Raji (cell line): ENCODE results near the gene PDIA6.

Experiments used
- POLR2A ChIP-seq: IDR thresholded peaks from 2 replicates; pipeline ENCODE4 v1.6.1; 2011; ENCODE audit warnings: low read depth, low read length, control low read depth; ENCODE audit not compliant: insufficient read depth

The PDIA6 gene

DNA sequence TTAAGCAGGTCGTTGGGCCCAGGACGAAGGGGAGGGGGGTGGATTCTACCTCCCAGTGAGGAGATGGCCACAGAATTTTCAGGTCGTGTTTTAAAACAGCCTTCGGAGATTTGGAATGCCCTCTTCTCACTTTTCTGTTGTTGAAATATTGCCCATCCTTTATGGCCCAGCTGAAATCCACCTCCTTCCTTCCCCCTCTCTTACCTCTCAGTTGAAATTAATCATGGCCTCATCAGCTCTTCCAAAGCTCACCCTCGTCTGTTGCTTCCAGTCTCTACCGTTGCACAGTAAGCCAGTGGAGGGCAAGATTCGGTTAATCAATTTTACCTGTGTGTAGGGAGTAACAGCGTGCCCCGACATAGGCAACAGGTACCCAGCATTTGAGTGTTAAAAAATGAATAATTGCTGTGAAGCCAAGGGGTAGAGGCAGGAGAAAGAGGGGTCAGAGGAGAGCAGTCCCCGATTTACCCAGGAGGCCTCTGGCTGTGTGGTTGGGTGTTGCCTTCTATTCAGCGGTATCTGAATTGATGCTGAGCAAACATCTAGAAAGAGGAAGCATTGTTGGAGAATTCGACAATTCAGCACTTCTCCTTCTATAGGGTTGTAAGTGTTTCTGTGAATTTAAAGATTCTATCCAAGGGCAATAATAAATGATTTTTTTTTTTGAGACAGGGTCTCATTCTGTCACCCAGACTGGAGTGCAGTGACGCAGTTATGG lies 8.6 kb upstream of the PDIA6 start:
- no peak for TF ChIP-seq POLR2A

GRCh38 chr2:10820562-10820961 lies 8.0 kb upstream of the PDIA6 start:
- TF ChIP-seq POLR2A = no peak

DNA sequence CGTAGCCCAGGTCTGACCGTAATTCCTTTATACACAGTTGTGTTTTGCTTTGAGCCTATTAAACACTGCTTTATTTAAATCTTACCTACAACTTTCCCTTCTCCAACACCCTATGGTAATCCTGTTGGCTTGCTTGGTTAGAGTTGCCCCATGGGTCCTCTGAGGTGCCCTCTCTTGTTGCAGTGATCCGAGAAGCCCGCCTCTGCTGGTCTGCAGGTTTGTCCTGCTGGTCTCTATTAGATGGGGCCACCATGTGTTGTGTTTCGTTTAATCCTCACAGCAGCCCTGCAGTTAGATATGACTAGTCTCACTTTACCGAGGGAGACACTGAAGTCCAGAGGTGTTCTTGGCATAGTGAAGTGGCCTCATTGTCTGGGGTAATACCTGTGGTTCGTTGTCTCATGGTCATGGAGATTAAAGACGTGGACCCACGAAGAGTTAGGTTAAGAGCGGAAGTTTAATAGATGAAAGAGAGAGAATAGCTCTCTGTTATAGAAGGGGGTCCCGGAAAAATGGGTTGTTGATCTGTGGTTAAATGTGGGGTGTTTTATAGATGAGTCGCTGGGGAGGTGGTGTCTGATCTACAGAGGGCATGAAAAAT lies 7.2 kb upstream of the PDIA6 start:
- no peak for TF ChIP-seq POLR2A

DNA sequence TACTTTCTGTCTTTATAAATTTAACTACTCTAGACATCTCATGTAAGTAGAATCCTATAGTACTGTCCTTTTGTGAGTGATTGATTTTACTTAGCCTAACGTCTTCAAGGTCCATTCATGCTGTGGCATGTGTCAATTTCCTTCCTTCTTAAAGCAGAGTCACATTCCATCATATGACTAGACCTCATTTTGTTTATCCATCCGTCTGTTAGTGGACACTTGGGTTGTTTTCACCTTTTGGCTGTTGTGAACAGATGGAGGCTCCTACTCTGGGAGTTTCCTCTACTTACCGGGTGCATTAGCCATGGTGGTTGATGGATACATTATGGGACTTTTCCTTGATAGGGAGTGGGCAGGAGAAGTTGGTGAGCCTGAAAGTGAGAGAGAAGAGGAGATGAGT lies 6.4 kb upstream of the PDIA6 start:
- TF ChIP-seq POLR2A = no peak

GRCh38 chr2:10817413-10817812 lies 4.8 kb upstream of the PDIA6 start:
- no peak for TF ChIP-seq POLR2A

DNA sequence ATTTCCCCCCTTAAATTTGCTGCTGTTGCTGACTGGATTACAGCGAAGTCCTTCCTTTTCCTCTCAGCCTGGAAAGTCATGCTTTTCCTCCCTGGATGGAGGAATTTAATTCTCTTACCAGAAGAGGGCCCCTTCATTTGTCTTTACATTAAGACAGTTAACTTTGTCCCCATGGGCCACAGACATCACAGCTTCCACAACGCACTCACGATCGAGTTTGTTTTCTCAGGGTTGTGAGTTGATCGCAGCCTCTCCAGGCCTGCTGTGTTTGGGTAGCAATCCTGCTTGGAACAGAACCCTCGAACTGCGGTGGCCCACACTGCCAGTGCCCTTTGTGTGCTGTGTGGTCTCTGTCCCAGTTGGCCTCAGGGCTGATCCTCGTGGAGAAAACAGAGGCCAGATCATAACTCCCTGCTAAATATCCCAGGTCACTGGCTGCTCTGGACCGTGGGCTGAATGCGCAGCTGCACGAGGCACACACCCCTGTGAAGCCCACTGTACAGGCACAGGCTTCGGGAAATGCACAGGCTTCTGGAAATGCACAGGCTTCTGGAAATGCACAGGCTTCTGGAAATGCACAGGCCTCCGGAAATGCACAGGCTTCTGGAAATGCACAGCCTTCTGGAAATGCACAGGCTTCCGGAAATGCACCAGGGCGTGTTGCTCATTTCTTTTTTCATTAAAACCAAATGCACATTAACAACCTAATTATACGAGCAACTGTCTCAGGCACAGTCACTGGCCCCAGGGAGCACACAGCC lies 2.2 kb upstream of the PDIA6 start:
- no peak for TF ChIP-seq POLR2A

- TF ChIP-seq POLR2A = no peak
These were observed 1.6 kb upstream of the PDIA6 start for GRCh38 chr2:10814142-10814541.

GRCh38 chr2:10811517-10811916 lies 1.1 kb downstream of the PDIA6 start:
- no peak for TF ChIP-seq POLR2A

- TF ChIP-seq POLR2A = no peak
These were observed 2.1 kb downstream of the PDIA6 start for GRCh38 chr2:10810202-10811161.

DNA sequence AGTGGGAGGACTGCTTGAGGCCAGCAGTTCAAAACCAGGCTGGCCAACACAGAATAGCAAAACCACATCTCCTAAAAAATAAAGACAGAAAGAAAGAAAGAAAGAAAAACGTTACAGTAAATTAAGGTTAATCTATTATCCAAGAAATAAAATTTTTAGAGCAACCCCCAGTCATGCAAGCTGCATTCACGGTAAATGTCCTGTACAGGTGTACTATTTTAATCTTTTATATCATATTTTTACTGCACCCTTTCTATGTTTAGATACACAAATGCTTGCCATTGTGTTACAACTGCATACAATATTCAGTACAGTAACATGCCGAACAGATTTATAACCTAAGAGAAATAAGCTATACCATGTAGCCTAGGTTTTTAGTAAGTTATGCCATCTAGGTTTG lies 6.0 kb downstream of the PDIA6 start:
- no peak for TF ChIP-seq POLR2A

- TF ChIP-seq POLR2A = no peak
These were observed 9.9 kb downstream of the PDIA6 start for GRCh38 chr2:10802657-10803056.

DNA sequence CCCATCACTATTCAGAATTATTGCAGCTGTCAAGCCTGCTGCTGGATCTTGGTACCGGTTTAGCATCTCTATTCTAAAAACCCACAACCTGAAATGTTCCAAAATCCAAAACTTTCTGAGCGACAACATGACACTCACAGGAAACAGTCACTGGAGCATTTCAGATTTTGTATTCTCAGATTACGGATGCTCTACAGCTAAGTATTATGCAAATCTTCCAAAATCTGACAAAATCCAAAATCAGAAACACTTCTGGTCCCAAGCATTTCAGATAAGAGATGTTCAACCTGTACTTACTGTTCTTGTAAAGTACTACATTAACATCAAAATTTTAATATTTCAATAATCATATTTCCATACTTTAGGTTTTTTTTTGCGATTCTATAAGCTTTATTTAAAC lies 12.4 kb downstream of the PDIA6 start:
- TF ChIP-seq POLR2A = no peak

DNA sequence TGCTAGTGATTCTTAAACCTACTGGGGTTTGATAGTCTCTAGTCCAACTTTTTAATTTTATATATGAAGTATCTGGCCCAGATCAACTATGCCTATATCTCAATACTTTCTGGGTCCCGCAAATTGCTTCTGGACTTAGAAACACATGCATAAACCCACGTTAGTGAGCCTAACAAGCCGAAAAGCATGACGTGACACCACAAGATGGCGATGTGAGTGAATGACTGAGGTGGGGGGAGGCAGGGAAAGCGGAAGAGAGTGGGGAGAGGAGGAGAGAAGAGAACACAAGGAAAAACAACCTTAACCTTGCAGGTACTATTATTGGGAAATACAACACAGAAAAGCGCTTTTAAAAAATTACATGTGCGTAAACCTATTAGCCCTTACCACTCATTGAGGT lies 13.8 kb downstream of the PDIA6 start:
- no peak for TF ChIP-seq POLR2A

- TF ChIP-seq POLR2A = no peak
These were observed 15.9 kb downstream of the PDIA6 start for GRCh38 chr2:10796703-10797102.

GRCh38 chr2:10795508-10796046 lies 17.0 kb downstream of the PDIA6 start:
- TF ChIP-seq POLR2A = no peak
